H1 (cell line): ENCODE results near the gene CD34. TPM values are rescaled to one million over a fixed set of nuclear protein-coding genes. Genes with fewer than 3 reads are reported as not detected.

Source experiments
- CTCF ChIA-PET: fragments of 300-600 bp; sonication (Branson Sonifier 250); formaldehyde crosslinking; loops from one replicate; lab custom pipeline; 2021; ENCODE audit not compliant: partially characterized antibody; lab: Charles Lee
- POLR2A ChIA-PET: fragments of 300-600 bp; sonication (Branson Sonifier 250); formaldehyde crosslinking; loops from one replicate; lab custom pipeline; 2021; ENCODE audit warnings: inconsistent platforms; ENCODE audit not compliant: partially characterized antibody; lab: Charles Lee
- DNase-seq, 2 experiments: peaks; one replicate each; pipeline versions ENCODE4 v3.0.0 to v3.0.0-alpha.2; 2010 to 2022; ENCODE audit warnings: low spot score in 2 of 2, low read depth in 1 of 2, mixed read lengths in 1 of 2
- FAIRE-seq: peaks from 2 replicates; lab custom pipeline; 2011; peaks lifted over from hg19 to GRCh38; lab: Jason Lieb, UNC
- H2AFZ ChIP-seq: 2 replicates; pipeline ENCODE4 v1.8.1; 2012; ENCODE audit warnings: low read length, inconsistent platforms
- H2AK5ac ChIP-seq: 2 replicates; pipeline ENCODE4 v1.6.1; 2013; ENCODE audit warnings: low read depth, low read length
- H2BK120ac ChIP-seq: replicated peaks from 2 replicates; pipeline ENCODE3; 2013; ENCODE audit warnings: low read depth, low read length, inconsistent platforms
- H2BK12ac ChIP-seq: 2 replicates; pipeline ENCODE4 v1.6.1; 2013; ENCODE audit warnings: low read depth, low read length
- H2BK15ac ChIP-seq: 2 replicates; pipeline ENCODE4 v1.6.1; 2013; ENCODE audit warnings: low read length
- H2BK20ac ChIP-seq: 2 replicates; pipeline ENCODE4 v1.6.1; 2013; ENCODE audit warnings: low read length
- H2BK5ac ChIP-seq: 2 replicates; pipeline ENCODE4 v1.6.1; 2013; ENCODE audit warnings: low read depth, low read length
- H3K14ac ChIP-seq: 2 replicates; pipeline ENCODE4 v1.6.1; 2013; ENCODE audit warnings: inconsistent platforms; ENCODE audit not compliant: insufficient read length
- H3K18ac ChIP-seq: 2 replicates; pipeline ENCODE4 v1.6.1; 2013; ENCODE audit warnings: low read length; ENCODE audit errors: extremely low read depth
- H3K23ac ChIP-seq: 2 replicates; pipeline ENCODE4 v1.6.1; 2013; ENCODE audit warnings: inconsistent platforms; ENCODE audit not compliant: insufficient read length
- H3K23me2 ChIP-seq: 2 replicates; pipeline ENCODE4 v1.6.1; 2013; ENCODE audit warnings: low read depth, low read length
- H3K27ac ChIP-seq: 2 replicates; pipeline ENCODE4 v1.6.1; 2011; ENCODE audit warnings: low read depth, low read length, inconsistent platforms
- H3K27me3 ChIP-seq, 4 experiments: replicated peaks in 1 of 4; 1 replicate in 1 of 4; 2 replicates in 3 of 4; pipeline versions ENCODE4 v1.6.1 to v1.8.1; 2011 to 2013; ENCODE audit warnings: low read length in 3 of 4, mild to moderate bottlenecking in 3 of 4, inconsistent platforms in 2 of 4, mixed read lengths in 2 of 4, moderate library complexity in 1 of 4; ENCODE audit not compliant: control insufficient read depth in 3 of 4, insufficient read depth in 3 of 4; ENCODE audit errors: extremely low read depth in 1 of 4
- H3K36me3 ChIP-seq, 4 experiments: 2 replicates each; pipeline versions ENCODE4 v1.6.1 to v1.8.1; 2011 to 2013; ENCODE audit warnings: mild to moderate bottlenecking in 4 of 4, low read length in 3 of 4, moderate library complexity in 2 of 4, control low read depth in 1 of 4, inconsistent platforms in 1 of 4; ENCODE audit not compliant: insufficient read depth in 4 of 4, control insufficient read depth in 2 of 4
- H3K4ac ChIP-seq: replicated peaks from 2 replicates; pipeline ENCODE3; 2013; ENCODE audit warnings: low read length, low read depth, mixed read lengths, inconsistent platforms; ENCODE audit not compliant: insufficient read length
- H3K4me1 ChIP-seq, 4 experiments: replicated peaks in 1 of 4; 1 replicate in 1 of 4; 2 replicates in 3 of 4; pipeline versions ENCODE4 v1.6.1 to v1.8.1; 2011 to 2013; ENCODE audit warnings: low read length in 3 of 4, inconsistent platforms in 2 of 4, mixed read lengths in 1 of 4; ENCODE audit not compliant: insufficient read depth in 4 of 4, control insufficient read depth in 3 of 4
- H3K4me2 ChIP-seq, 2 experiments: 2 replicates each; pipeline versions ENCODE4 v1.6.1 to v1.8.1; 2011 to 2013; ENCODE audit warnings: low read depth in 2 of 2, low read length in 2 of 2, control low read depth in 1 of 2, inconsistent platforms in 1 of 2, mild to moderate bottlenecking in 1 of 2; ENCODE audit not compliant: insufficient read depth in 1 of 2
- H3K4me3 ChIP-seq, 4 experiments: fragments of 200-600, 300-600 bp in 1 of 4; sonication (generic), shearing (Covaris generic), sonication (Bioruptor Twin) in 1 of 4; 2 replicates each; pipeline versions ENCODE4 v1.5.1 to v1.8.1; 2011 to 2016; ENCODE audit warnings: low read length in 4 of 4, low read depth in 3 of 4, control low read depth in 2 of 4, inconsistent platforms in 2 of 4, mild to moderate bottlenecking in 2 of 4, mixed read lengths in 1 of 4, moderate library complexity in 1 of 4; ENCODE audit not compliant: insufficient read depth in 2 of 4; ENCODE audit errors: extremely low read depth in 1 of 4
- H3K56ac ChIP-seq: replicated peaks from 2 replicates; pipeline ENCODE3; 2013; ENCODE audit warnings: low read depth, mild to moderate bottlenecking, mixed read lengths, low read length, inconsistent platforms; ENCODE audit not compliant: insufficient read length
- H3K79me1 ChIP-seq: 2 replicates; pipeline ENCODE4 v1.6.1; 2013; ENCODE audit warnings: low read depth, low read length, control low read depth
- H3K79me2 ChIP-seq, 2 experiments: 2 replicates each; pipeline versions ENCODE4 v1.6.1 to v1.8.1; 2012 to 2013; ENCODE audit warnings: low read length in 2 of 2, mild to moderate bottlenecking in 2 of 2, inconsistent platforms in 1 of 2; ENCODE audit not compliant: insufficient read depth in 2 of 2, control insufficient read depth in 1 of 2
- H3K9ac ChIP-seq, 4 experiments: replicated peaks in 1 of 4; 1 replicate in 1 of 4; 2 replicates in 3 of 4; pipeline versions ENCODE4 v1.6.1 to v1.8.1; 2011 to 2013; ENCODE audit warnings: low read depth in 3 of 4, low read length in 3 of 4, control low read depth in 2 of 4, mild to moderate bottlenecking in 2 of 4, moderate library complexity in 2 of 4, inconsistent platforms in 1 of 4; ENCODE audit errors: extremely low read depth in 1 of 4
- H3K9me3 ChIP-seq, 2 experiments: 2 replicates each; pipeline versions ENCODE4 v1.6.1 to v1.8.1; 2012 to 2013; ENCODE audit warnings: mild to moderate bottlenecking in 2 of 2, moderate library complexity in 2 of 2, control low read depth in 1 of 2, inconsistent platforms in 1 of 2, low read depth in 1 of 2, low read length in 1 of 2, mixed read lengths in 1 of 2; ENCODE audit not compliant: insufficient read depth in 2 of 2
- H4K20me1 ChIP-seq, 2 experiments: replicated peaks in 1 of 2; 2 replicates each; pipeline versions ENCODE3 to v1.8.1; 2011 to 2013; ENCODE audit warnings: inconsistent platforms in 2 of 2, low read length in 2 of 2, mild to moderate bottlenecking in 1 of 2; ENCODE audit not compliant: insufficient read depth in 2 of 2, control insufficient read depth in 1 of 2
- H4K5ac ChIP-seq: 2 replicates; pipeline ENCODE4 v1.6.1; 2013; ENCODE audit warnings: low read length, low read depth, mixed read lengths, inconsistent platforms; ENCODE audit not compliant: insufficient read length
- H4K8ac ChIP-seq: 2 replicates; pipeline ENCODE4 v1.8.0; 2013; ENCODE audit warnings: mild to moderate bottlenecking, moderate library complexity, low read length, inconsistent platforms; ENCODE audit not compliant: insufficient read depth; ENCODE audit errors: extremely low read depth
- H4K91ac ChIP-seq: replicated peaks from 2 replicates; pipeline ENCODE3; 2013; ENCODE audit warnings: low read length, mixed read lengths, inconsistent platforms; ENCODE audit not compliant: insufficient read length
- ASH2L ChIP-seq: fragments of 200-600, 300-600 bp; sonication (generic); IDR thresholded peaks from one replicate; pipeline ENCODE4 v1.7.1; 2017; ENCODE audit warnings: low read length
- CBX5 ChIP-seq: fragments of 300-800, 300-1000 bp; sonication (generic); IDR thresholded peaks from 2 replicates; pipeline ENCODE4 v1.7.1; 2016; ENCODE audit warnings: antibody characterized with exemption, low read length, low read depth
- CTBP2 ChIP-seq: IDR thresholded peaks from 2 replicates; pipeline ENCODE4 v1.7.0; 2011; ENCODE audit warnings: borderline replicate concordance, mild to moderate bottlenecking, moderate library complexity, mixed read lengths, low read length; ENCODE audit not compliant: insufficient read depth, insufficient read length
- CTCF ChIP-seq, 3 experiments: IDR thresholded peaks; 1 replicate in 2 of 3; 2 replicates in 1 of 3; pipeline versions ENCODE4 v1.5.1 to v1.6.1; 2011; ENCODE audit warnings: low read length in 3 of 3, mild to moderate bottlenecking in 3 of 3, inconsistent platforms in 2 of 3, low read depth in 1 of 3, moderate library complexity in 1 of 3; ENCODE audit not compliant: insufficient read depth in 1 of 3; ENCODE audit errors: control extremely low read depth in 1 of 3
- SP2 ChIP-seq: IDR thresholded peaks from 2 replicates; pipeline ENCODE4 v1.6.1; 2012; ENCODE audit warnings: mild to moderate bottlenecking, low read length, inconsistent platforms
- YY1 ChIP-seq: IDR thresholded peaks from 2 replicates; pipeline ENCODE4 v1.6.1; 2011; ENCODE audit warnings: low read depth, mild to moderate bottlenecking, low read length
- WGBS, 2 experiments: shearing (Covaris generic) in 1 of 2; methylation state at CpG; one replicate each; pipeline versions ENCODE4 v1.1.6 to v1.1.7; 2013 to 2015; ENCODE audit warnings: low lambda C conversion rate in 2 of 2, mixed read lengths in 2 of 2, inconsistent platforms in 1 of 2, low coverage in 1 of 2, missing lambda C conversion rate in 1 of 2; ENCODE audit not compliant: insufficient replicate concordance in 2 of 2, insufficient coverage in 1 of 2, insufficient read length in 1 of 2; ENCODE audit errors: extremely low coverage in 1 of 2, missing lambda C conversion rate in 1 of 2; 5-methylcytosine and 5-hydroxymethylcytosine counted together
- polyA plus RNA-seq, 7 experiments: library from polyadenylated mRNA; depleted of rRNA in 3 of 7; stranded (reverse) in 5 of 7; unstranded in 2 of 7; fragments of >200 nt in 5 of 7; fragments of 200-250 nt in 2 of 7; gene quantifications; 1 replicate in 5 of 7; 2 replicates in 1 of 7; 4 replicates in 1 of 7; pipeline versions ENCODE4 v1.2.1 to v1.2.3, GENCODE V29; 2011 to 2013; ENCODE audit warnings: missing spikeins in 2 of 7, mixed read lengths in 2 of 7
- total RNA-seq: library from RNA; stranded (reverse); fragmentation: NEBNext Ultra II Directional; extraction: Animal tissue kit (Norgen Biotek cat#: 25700); gene quantifications from 2 replicates; pipeline ENCODE4 v1.2.1, GENCODE V29; 2021
- TF ChIP-seq, protein P1 (sequence below): IDR thresholded peaks from 2 replicates; pipeline ENCODE4 v1.6.1; 2012; ENCODE audit warnings: inconsistent platforms

The CD34 gene
- total and polyA plus RNA-seq, 2 of the 8 experiments (the other 6 are each of a cell fraction or from before 2014, with no cell fraction given): 0.39 to 0.54 TPM

- Histone ChIP-seq H2BK12ac (no peak overlapping the region), H3K23me2 (no peaks in the 10 kb centered on the region), H2BK120ac (no peak overlapping the region), H4K5ac (no peak overlapping the region), H3K4me1 (no peaks in the 10 kb centered on the region), H2BK5ac (no peak overlapping the region), H2BK15ac (no peak overlapping the region), H3K36me3 (no peaks in the 10 kb centered on the region), H3K27me3 (no peaks in the 10 kb centered on the region), H3K9me3 (no peaks in the 10 kb centered on the region), H3K4me2 (no peak overlapping the region), H4K8ac (no peak overlapping the region), H2AFZ (no peak overlapping the region), H3K27ac (no peak overlapping the region), H2BK20ac (no peak overlapping the region), H4K20me1 (no peaks in the 10 kb centered on the region), H3K18ac (no peak overlapping the region), H3K56ac (no peak overlapping the region), H3K4me3 (no peak overlapping the region), H3K79me1 (no peaks in the 10 kb centered on the region), H3K14ac (no peak overlapping the region), H3K4ac (no peak overlapping the region), H2AK5ac (no peak overlapping the region), H3K23ac (no peak overlapping the region), H3K79me2 (no peaks in the 10 kb centered on the region), H4K91ac (no peak overlapping the region), H3K9ac (no peak overlapping the region)
- no peak for DNase-seq
- ChIA-PET POLR2A (no interaction called here), CTCF (interaction anchor here (0.6 to 0.9 kb wide), 2 partner anchors 49 to 78 kb away, joined by 3 read pairs; no protein-coding TSS in a partner anchor)
- no peak for FAIRE-seq
- WGBS, 2 experiments: 94% methylated on average over 1 of the region's 1 CpG; no CpG with 5 or more reads in 1 of the 2 experiments
- TF ChIP-seq CTCF (IDR thresholded peaks at IDR 0.05; ENCODE audit: control extremely low read depth in 1 of 3, insufficient read depth in 1 of 3, low read depth in 1 of 3, low read length in 3 of 3) (no peak), CTBP2 (no peak), YY1 (no peak), ASH2L (no peak), SP2 (no peak), CBX5 (no peak)
- TF ChIP-seq, protein P1, sequence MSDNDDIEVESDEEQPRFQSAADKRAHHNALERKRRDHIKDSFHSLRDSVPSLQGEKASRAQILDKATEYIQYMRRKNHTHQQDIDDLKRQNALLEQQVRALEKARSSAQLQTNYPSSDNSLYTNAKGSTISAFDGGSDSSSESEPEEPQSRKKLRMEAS: no peak
Observed at GRCh38 chr1:207878939-207879338, 32.0 kb downstream of the CD34 start.
